HFFc6 (cell line): Measurements from ENCODE around the gene PLA1A. TPM values are rescaled to one million over a fixed set of nuclear protein-coding genes. Genes with fewer than 3 reads are reported as not detected.

Source experiments
- DNase-seq: peaks from one replicate; pipeline ENCODE4 v3.0.0-alpha.2; 2018
- H3K27ac Mint-ChIP-seq: 2 replicates; pipeline ENCODE4 v1.8.0; 2020; ENCODE audit warnings: mild to moderate bottlenecking, mixed read lengths
- H3K27me3 Mint-ChIP-seq: 2 replicates; pipeline ENCODE4 v1.8.0; 2021; ENCODE audit warnings: mild to moderate bottlenecking, moderate library complexity, mixed read lengths; ENCODE audit not compliant: insufficient read depth
- H3K36me3 Mint-ChIP-seq: 2 replicates; pipeline ENCODE4 v1.8.0; 2021; ENCODE audit warnings: low read depth, mixed read lengths
- H3K4me1 Mint-ChIP-seq: 2 replicates; pipeline ENCODE4 v1.8.0; 2020; ENCODE audit warnings: low read depth, mixed read lengths
- H3K4me3 Mint-ChIP-seq: 2 replicates; pipeline ENCODE4 v1.8.0; 2020; ENCODE audit warnings: mild to moderate bottlenecking, moderate library complexity, mixed read lengths
- H3K9me3 Mint-ChIP-seq: 2 replicates; pipeline ENCODE4 v1.8.0; 2020; ENCODE audit warnings: mild to moderate bottlenecking, mixed read lengths
- CTCF ChIP-seq: fragments of 200-600 bp; sonication (generic); IDR thresholded peaks from 2 replicates; pipeline ENCODE4 v1.5.0; 2021; ENCODE audit warnings: antibody characterized with exemption, mild to moderate bottlenecking
- total RNA-seq, 6 experiments: library from RNA; stranded (reverse); fragmentation: NEBNext Ultra II Directional; extraction: Animal tissue kit (Norgen Biotek cat#: 25700); gene quantifications; 2 replicates in 1 of 6; 3 replicates in 5 of 6; pipeline ENCODE4 v1.2.3, GENCODE V29; 2021

PLA1A gene
- total RNA-seq, 6 experiments from 2014 or later = not detected

GRCh38 chr3:119669906-119670570 lies 72.4 kb downstream of the PLA1A start:
- Mint-ChIP-seq H3K4me3 (no peak overlapping the region; the same call in 1 of the 2 replicates), H3K4me1 (peaks cover 24% of the 10 kb centered on the region), H3K27ac (no peak overlapping the region), H3K9me3 (no peaks in the 10 kb centered on the region), H3K36me3 (peaks cover 9% of the 10 kb centered on the region; the same call in 1 of the 2 replicates), H3K27me3 (no peaks in the 10 kb centered on the region)
- no peak for TF ChIP-seq CTCF
- DNase-seq = no peak

GRCh38 chr3:119672776-119673175 lies 75.1 kb downstream of the PLA1A start:
- Mint-ChIP-seq H3K4me3 (no peak overlapping the region), H3K36me3 (peaks cover 10% of the 10 kb centered on the region; the same call in 1 of the 2 replicates)
- DNase-seq = no peak

GRCh38 chr3:119673875-119674274 lies 76.2 kb downstream of the PLA1A start:
- no peak for DNase-seq
- Mint-ChIP-seq H3K36me3 (peaks cover 10% of the 10 kb centered on the region; the same call in 1 of the 2 replicates), H3K27ac (no peak overlapping the region), H3K4me1 (peaks cover 39% of the 10 kb centered on the region), H3K27me3 (peaks cover 2% of the 10 kb centered on the region; the same call in 1 of the 2 replicates), H3K4me3 (no peak overlapping the region), H3K9me3 (no peaks in the 10 kb centered on the region)
- no peak for TF ChIP-seq CTCF

More at GRCh38 chr3:119672776-119673175, 75.1 kb downstream of the PLA1A start:
- peaks cover 2% of the 10 kb centered on the region; the same call in 1 of the 2 replicates for H3K27me3 Mint-ChIP-seq
- peaks cover 37% of the 10 kb centered on the region for H3K4me1 Mint-ChIP-seq
- no peaks in the 10 kb centered on the region for H3K9me3 Mint-ChIP-seq
- no peak for TF ChIP-seq CTCF
- no peak overlapping the region for H3K27ac Mint-ChIP-seq

- peaks cover 10% of the 10 kb centered on the region; the same call in 1 of the 2 replicates for H3K36me3 Mint-ChIP-seq
- peak overlapping the region; percentile 94 for H3K27ac Mint-ChIP-seq
- peaks cover 2% of the 10 kb centered on the region; the same call in 1 of the 2 replicates for H3K27me3 Mint-ChIP-seq
- peaks cover 28% of the 10 kb centered on the region for H3K4me1 Mint-ChIP-seq
- no peak for TF ChIP-seq CTCF
- H3K9me3 Mint-ChIP-seq = no peaks in the 10 kb centered on the region
- no peak for DNase-seq
- H3K4me3 Mint-ChIP-seq = peak overlapping the region; percentile 97
Observed at GRCh38 chr3:119675188-119675874, 77.6 kb downstream of the PLA1A start.

- Mint-ChIP-seq H3K4me3 (peak overlapping the region; percentile 97), H3K27me3 (peaks cover 2% of the 10 kb centered on the region; the same call in 1 of the 2 replicates), H3K4me1 (peaks cover 28% of the 10 kb centered on the region), H3K27ac (peak overlapping the region; percentile 94), H3K9me3 (no peaks in the 10 kb centered on the region), H3K36me3 (peaks cover 9% of the 10 kb centered on the region; the same call in 1 of the 2 replicates)
- DNase-seq = no peak
- no peak for TF ChIP-seq CTCF
Observed at GRCh38 chr3:119676020-119676419, 78.3 kb downstream of the PLA1A start.
